NCI-H1092 treated with DMSO at 0.1 percent for 48 hours (cell line): ENCODE data around the gene PLA2G12B.
A peak's percentile ranks its signal among the peaks of the same experiment; 100 is the strongest.
"Not testable (repeated sequence)": the region's sequence is repeated elsewhere in the genome, so short reads cannot be mapped to it uniquely, and the experiment has no call there.

ENCODE experiments used
- DNase-seq: peaks from one replicate; lab custom pipeline; 2025; lab: John Stamatoyannopoulos, UW

The PLA2G12B gene

GRCh38 chr10:72954596-72955554 lies at the start of gene PLA2G12B:
Gene PLA2G12B, minus strand, starts transcription at chr10:72954806. Its CDS starts 121 bp downstream, at chr10:72954685.
- peak; percentile 79 for DNase-seq

GRCh38 chr10:73003822-73004221 lies 49.2 kb upstream of the PLA2G12B start:
- no peak for DNase-seq

- no peak for DNase-seq
Observed at GRCh38 chr10:73000973-73001372, 46.4 kb upstream of the PLA2G12B start.

GRCh38 chr10:72997099-72997498 lies 42.5 kb upstream of the PLA2G12B start:
- no peak for DNase-seq

GRCh38 chr10:72995459-72995858 lies 40.9 kb upstream of the PLA2G12B start:
- not testable (repeated sequence) for DNase-seq

GRCh38 chr10:72989771-72990170 lies 35.2 kb upstream of the PLA2G12B start:
- not testable (repeated sequence) for DNase-seq

GRCh38 chr10:72984618-72985017 lies 30.0 kb upstream of the PLA2G12B start:
- DNase-seq = not testable (repeated sequence)

GRCh38 chr10:72981882-72982529 lies 27.4 kb upstream of the PLA2G12B start:
- no peak for DNase-seq

- DNase-seq = no peak
Observed at GRCh38 chr10:72981028-72981881, 26.6 kb upstream of the PLA2G12B start.

GRCh38 chr10:72980348-72980747 lies 25.7 kb upstream of the PLA2G12B start:
- DNase-seq = no peak

GRCh38 chr10:72979709-72980108 lies 25.1 kb upstream of the PLA2G12B start:
- no peak for DNase-seq

- DNase-seq = no peak
Observed at GRCh38 chr10:72976886-72977285, 22.3 kb upstream of the PLA2G12B start.

GRCh38 chr10:72956001-72956400 lies 1.4 kb upstream of the PLA2G12B start:
- DNase-seq = no peak

- DNase-seq = no peak
Observed at GRCh38 chr10:72954230-72954595, 393 bp downstream of the PLA2G12B start.

- no peak for DNase-seq
Observed at GRCh38 chr10:72953687-72954086, 919 bp downstream of the PLA2G12B start.

- DNase-seq = no peak
Observed at GRCh38 chr10:72952642-72953158, 1.9 kb downstream of the PLA2G12B start.

- no peak for DNase-seq
Observed at GRCh38 chr10:72952189-72952588, 2.4 kb downstream of the PLA2G12B start.

GRCh38 chr10:72951760-72952159 lies 2.8 kb downstream of the PLA2G12B start:
- DNase-seq = no peak

GRCh38 chr10:72948762-72949161 lies 5.8 kb downstream of the PLA2G12B start:
- DNase-seq = no peak

GRCh38 chr10:72946963-72947362 lies 7.6 kb downstream of the PLA2G12B start:
- no peak for DNase-seq

GRCh38 chr10:72943498-72944234 lies 10.9 kb downstream of the PLA2G12B start:
- no peak for DNase-seq
